ENCODE measurements around the gene FA2H.
"Not testable (repeated sequence)": the region's sequence is repeated elsewhere in the genome, so short reads cannot be mapped to it uniquely, and the experiment has no call there.

FA2H gene

GRCh38 chr16:74743045-74743667 is 31.5 kb downstream of the FA2H start:
- no peak for DNase-seq

GRCh38 chr16:74742051-74742481 is 32.6 kb downstream of the FA2H start:
- no peak for DNase-seq

- DNase-seq: no peak
These were observed 33.8 kb downstream of the FA2H start for GRCh38 chr16:74740795-74741304.

GRCh38 chr16:74739275-74739674 is 35.3 kb downstream of the FA2H start:
- no peak for DNase-seq

GRCh38 chr16:74738816-74739215 is 35.8 kb downstream of the FA2H start:
- no peak for DNase-seq

GRCh38 chr16:74738113-74738541 is 36.5 kb downstream of the FA2H start:
- no peak for DNase-seq

GRCh38 chr16:74737521-74737920 is 37.1 kb downstream of the FA2H start:
- no peak for DNase-seq

GRCh38 chr16:74736531-74737157 is 38.0 kb downstream of the FA2H start:
- DNase-seq: peak; percentile 61

GRCh38 chr16:74735554-74735953 is 39.1 kb downstream of the FA2H start:
- no peak for DNase-seq

GRCh38 chr16:74735162-74735452 is 39.5 kb downstream of the FA2H start:
- DNase-seq: no peak

- no peak for DNase-seq
These were observed 40.1 kb downstream of the FA2H start for GRCh38 chr16:74734361-74735161.

- DNase-seq: no peak
These were observed 41.8 kb downstream of the FA2H start for GRCh38 chr16:74732707-74733350.

- DNase-seq: no peak
These were observed 42.7 kb downstream of the FA2H start for GRCh38 chr16:74731853-74732477.

GRCh38 chr16:74729783-74730683 is 44.6 kb downstream of the FA2H start:
- DNase-seq: no peak

GRCh38 chr16:74727903-74728302 is 46.7 kb downstream of the FA2H start:
- no peak for DNase-seq

GRCh38 chr16:74726716-74727115 is 47.9 kb downstream of the FA2H start:
- DNase-seq: no peak

GRCh38 chr16:74725651-74726455 is 48.8 kb downstream of the FA2H start:
- DNase-seq: no peak

GRCh38 chr16:74724820-74725549 is 49.6 kb downstream of the FA2H start:
- DNase-seq: no peak

- no peak for DNase-seq
These were observed 51.4 kb downstream of the FA2H start for GRCh38 chr16:74723256-74723655.

GRCh38 chr16:74722156-74722555 is 52.5 kb downstream of the FA2H start:
- DNase-seq: not testable (repeated sequence)

All from NCI-H524 treated with DMSO at 0.1 percent for 48 hours (cell line).